GM03348 (cell line): ENCODE data around the gene ARHGEF28.

ENCODE experiments used
- DNase-seq: peaks from one replicate; pipeline ENCODE4 v3.0.0; 2012; ENCODE audit warnings: low spot score

ARHGEF28 gene

DNA sequence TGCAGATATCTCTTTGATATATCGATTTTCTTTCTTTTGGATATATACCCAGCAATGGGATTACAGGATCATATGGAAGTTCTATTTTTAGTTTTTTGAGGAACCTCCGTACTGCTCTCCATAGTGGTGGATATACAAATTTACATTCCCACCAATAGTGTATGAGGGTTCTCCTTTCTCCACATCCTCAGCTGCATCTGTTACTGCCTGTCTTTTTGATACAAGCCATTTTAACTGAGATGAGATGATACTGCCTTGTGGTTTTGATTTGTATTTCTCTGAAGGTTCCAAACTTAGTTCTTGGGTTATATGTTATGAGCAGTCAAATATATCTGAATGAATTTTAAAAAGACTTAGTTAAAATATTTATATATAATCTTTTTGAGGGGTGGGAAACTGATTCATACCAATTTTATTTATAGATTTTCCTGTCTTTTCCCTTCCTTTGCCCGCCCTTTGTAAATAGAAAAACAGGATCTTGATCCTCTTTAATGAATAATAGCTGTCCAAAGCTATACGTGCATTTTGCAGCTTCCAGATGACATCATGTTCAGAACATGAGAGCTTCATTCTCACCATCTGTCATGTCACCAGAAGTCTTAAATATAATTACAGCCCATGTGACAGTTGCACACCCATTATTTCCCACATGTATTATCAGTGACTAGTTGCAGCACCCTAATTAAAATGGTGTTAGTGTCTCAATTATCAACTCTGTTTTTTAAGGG is 6.2 kb upstream of the ARHGEF28 start:
- DNase-seq, result no peak

DNA sequence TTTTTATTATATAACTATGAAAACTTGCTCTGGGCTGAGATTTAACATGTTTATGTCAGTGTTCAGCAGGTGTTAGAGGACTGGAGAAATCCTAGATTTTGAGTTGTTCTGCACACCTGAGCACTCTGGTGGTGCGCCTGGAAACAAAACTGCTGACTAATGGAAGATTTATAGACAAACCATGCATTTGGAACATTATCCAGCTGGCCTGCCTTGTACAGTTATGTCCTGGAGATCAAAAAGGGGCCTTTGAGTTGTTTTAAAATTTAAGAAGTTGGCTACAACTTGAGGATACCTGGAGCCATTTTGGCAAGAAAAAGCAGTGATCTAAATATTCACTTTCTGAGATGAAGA is 5.7 kb upstream of the ARHGEF28 start:
- no peak for DNase-seq

DNA sequence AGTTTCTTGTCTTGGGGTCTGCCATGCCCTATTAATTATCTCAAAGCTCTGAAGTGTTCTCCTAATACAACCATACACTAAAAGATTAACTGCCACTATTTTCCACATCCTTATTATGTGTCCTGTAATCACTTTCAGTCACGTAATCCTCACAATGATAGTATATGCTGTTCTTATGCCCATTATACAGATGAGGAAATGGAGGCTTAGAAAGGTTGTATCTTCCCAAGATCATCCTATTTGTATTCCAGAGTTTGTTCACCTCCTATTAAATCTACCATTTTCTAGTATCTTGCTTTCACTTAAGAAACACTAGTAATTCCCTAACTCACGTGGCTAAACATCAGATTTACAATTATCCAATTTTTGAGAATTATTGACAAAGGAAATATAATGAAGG is 2.9 kb upstream of the ARHGEF28 start:
- DNase-seq, result no peak

GRCh38 chr5:73623901-73624404 is 2.0 kb upstream of the ARHGEF28 start:
- no peak for DNase-seq

GRCh38 chr5:73624888-73625287 is 1.1 kb upstream of the ARHGEF28 start:
- DNase-seq, result no peak

GRCh38 chr5:73625372-73625943 is 538 bp upstream of the ARHGEF28 start:
- DNase-seq, result peak; percentile 16

GRCh38 chr5:73626814-73627313 is 868 bp downstream of the ARHGEF28 start:
- no peak for DNase-seq

- no peak for DNase-seq
These were observed 3.5 kb downstream of the ARHGEF28 start for GRCh38 chr5:73629456-73629855.

DNA sequence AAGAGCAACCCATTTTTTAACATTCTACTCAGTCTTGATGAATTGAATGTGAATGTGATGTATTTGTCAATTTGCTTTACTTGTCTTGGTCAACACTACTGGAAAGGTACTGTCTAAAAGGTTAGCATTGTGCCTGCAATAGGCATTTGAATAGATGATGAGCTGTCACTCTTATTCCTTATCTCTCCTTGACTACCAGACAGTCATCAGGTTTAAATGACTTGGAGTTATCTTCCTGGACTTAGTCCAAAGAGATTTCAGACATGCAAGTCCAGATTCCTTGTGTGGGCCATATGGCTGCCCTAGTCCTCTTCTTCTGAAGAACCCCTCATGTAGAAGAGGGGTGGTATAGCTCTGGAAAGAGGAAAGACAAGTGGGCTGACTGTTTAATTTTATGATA is 4.8 kb downstream of the ARHGEF28 start:
- no peak for DNase-seq

GRCh38 chr5:73631500-73631899 is 5.5 kb downstream of the ARHGEF28 start:
- no peak for DNase-seq

GRCh38 chr5:73633060-73633459 is 7.1 kb downstream of the ARHGEF28 start:
- DNase-seq, result no peak

- no peak for DNase-seq
These were observed 10.4 kb downstream of the ARHGEF28 start for GRCh38 chr5:73636408-73636807.

DNA sequence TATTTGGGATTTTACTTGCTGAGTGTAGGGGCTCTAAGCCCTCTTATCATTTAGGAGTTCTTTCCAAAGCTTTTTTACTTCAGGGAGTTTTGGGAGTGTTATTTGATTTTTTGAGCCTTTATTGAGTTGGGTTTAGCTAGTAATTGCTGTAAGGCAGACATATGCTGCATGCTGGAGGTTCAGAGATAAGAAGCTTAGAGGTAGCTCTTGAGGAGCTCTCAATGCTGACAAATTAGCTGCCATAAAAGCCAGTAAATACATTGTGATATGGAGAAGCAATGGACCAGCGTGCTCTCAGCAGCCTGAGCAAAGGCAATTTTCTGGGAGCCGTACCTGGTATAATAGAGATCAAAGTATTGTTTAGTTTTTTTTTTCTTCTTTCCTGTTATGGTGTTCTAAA is 11.6 kb downstream of the ARHGEF28 start:
- no peak for DNase-seq

DNA sequence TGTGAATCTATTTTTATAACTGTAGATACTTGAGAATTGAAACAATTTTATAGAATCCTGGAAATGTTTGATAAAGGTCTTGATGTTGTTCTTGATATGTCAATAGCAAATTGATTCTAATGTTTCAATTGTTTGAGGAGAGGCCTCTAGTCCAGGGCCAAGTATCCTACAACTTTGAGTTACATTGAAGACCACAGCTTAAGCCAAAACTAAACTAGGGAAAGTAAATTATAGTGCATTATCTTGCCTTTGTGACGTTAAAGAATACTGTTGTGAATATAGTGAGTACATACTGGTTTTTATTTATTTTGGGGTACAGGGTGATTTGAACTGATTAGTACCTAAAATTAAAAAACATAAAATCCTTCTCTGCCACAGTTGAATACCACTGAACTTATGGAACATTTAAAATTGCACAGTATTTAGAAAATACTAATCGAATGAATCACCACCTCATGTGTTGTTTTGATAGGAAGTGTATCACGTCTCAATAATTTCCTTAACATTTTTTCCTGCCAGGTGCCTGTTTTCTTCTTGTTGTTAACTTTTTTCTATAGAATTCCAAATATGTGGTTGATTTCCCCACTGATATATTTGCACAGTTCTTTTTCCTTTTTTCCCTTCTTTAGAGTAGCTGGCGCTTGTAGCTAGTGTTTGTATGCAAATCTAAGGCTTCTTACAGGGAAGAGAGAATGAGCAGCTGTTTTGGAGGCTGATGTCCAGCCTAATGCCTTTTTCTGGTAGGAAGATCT is 12.5 kb downstream of the ARHGEF28 start:
- DNase-seq, result peak; percentile 51

DNA sequence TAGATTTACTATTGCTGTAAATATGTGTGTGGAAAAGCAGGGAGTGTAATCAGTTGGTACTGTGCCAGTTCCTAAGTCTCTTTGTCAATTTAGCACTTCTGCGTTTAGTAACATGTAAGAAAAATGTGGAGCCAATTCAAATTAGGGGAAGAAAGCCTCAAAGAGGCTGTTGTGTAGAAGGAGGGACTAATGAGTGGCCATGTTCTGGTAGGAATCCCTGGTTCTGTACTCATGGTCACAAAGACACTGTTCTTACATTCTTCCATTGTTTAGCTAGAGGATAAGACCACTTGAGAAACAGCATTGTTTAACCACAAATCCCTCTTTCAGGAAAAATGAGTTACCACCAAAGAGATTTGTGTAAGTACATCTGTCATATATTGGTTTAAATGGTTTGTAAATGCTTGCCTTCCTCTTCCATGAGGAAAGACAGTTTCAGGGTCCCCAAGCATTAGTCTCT is 14.9 kb downstream of the ARHGEF28 start:
- DNase-seq, result no peak

DNA sequence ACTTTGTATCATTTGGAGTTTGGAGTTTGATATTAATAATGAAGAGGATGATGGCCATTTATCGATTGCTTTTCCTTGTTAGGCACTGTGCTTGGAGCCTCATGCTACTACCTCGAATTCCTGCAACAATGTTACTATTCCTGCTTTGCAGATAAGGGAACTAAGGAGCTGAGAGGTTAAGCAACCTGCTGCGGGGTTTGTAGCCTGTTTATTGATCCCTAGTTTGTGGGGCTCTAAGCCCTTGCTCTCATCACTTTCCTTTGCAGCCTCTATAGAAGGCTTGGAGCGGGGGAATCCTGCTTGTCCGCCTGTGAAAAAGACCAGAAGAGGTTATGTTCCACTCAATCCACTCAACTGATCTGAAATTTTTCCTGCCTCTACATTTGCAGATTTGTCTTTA is 15.8 kb downstream of the ARHGEF28 start:
- DNase-seq, result no peak

- DNase-seq, result no peak
These were observed 16.3 kb downstream of the ARHGEF28 start for GRCh38 chr5:73642344-73642743.

- DNase-seq, result no peak
These were observed 18.5 kb downstream of the ARHGEF28 start for GRCh38 chr5:73644385-73644963.

- DNase-seq, result no peak
These were observed 21.7 kb downstream of the ARHGEF28 start for GRCh38 chr5:73647721-73648120.

- no peak for DNase-seq
These were observed 22.5 kb downstream of the ARHGEF28 start for GRCh38 chr5:73648515-73648914.

GRCh38 chr5:73649926-73650325 is 23.9 kb downstream of the ARHGEF28 start:
- DNase-seq, result no peak

DNA sequence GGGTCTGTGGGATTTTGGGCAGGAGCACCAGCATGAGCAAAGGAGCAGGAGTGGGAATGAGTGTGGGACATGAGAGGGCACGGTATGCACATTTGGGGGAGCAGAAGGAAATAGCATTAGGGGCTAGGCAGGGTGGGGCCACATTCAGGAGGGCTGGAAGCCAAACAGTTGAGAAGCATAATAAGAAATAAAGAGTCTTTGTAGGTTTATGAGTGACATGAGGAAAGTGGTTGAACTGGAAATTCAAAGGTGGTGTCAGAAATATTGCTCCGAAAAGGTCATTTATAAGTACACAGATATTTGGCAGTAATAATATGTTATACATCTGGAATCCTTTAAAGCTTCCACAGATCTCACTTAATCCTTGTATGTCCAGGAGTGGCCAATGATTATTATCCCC is 26.4 kb downstream of the ARHGEF28 start:
- no peak for DNase-seq
